SIG-M5 (cell line): ENCODE measurements around the gene MUC6.

Experiments
- DNase-seq: peaks from one replicate; lab custom pipeline; 2025; lab: John Stamatoyannopoulos, UW

The MUC6 gene

GRCh38 chr11:1036303-1036923, at the start of gene MUC6:
TSS of gene MUC6 (minus strand) at chr11:1036718. CDS start at chr11:1036655, 63 bp downstream.
- DNase-seq: no peak

GRCh38 chr11:1085440-1086170, 49.1 kb upstream of the MUC6 start:
- DNase-seq: no peak

GRCh38 chr11:1084561-1085439, 48.3 kb upstream of the MUC6 start:
- DNase-seq: no peak

GRCh38 chr11:1083621-1084551, 47.4 kb upstream of the MUC6 start:
- no peak for DNase-seq

GRCh38 chr11:1082728-1083620, 46.5 kb upstream of the MUC6 start:
- no peak for DNase-seq

GRCh38 chr11:1082346-1082727, 45.8 kb upstream of the MUC6 start:
- DNase-seq: no peak

GRCh38 chr11:1081601-1082311, 45.2 kb upstream of the MUC6 start:
- DNase-seq: no peak

GRCh38 chr11:1078191-1078601, 41.7 kb upstream of the MUC6 start:
- no peak for DNase-seq

GRCh38 chr11:1077417-1078119, 41.0 kb upstream of the MUC6 start:
- DNase-seq: no peak

GRCh38 chr11:1077033-1077416, 40.5 kb upstream of the MUC6 start:
- DNase-seq: no peak

GRCh38 chr11:1076061-1076665, 39.6 kb upstream of the MUC6 start:
- no peak for DNase-seq

GRCh38 chr11:1075341-1075911, 38.9 kb upstream of the MUC6 start:
- no peak for DNase-seq

- no peak for DNase-seq
Observed at GRCh38 chr11:1074244-1075221, 38.0 kb upstream of the MUC6 start, which contains the start of gene MUC2. TSS of gene MUC2 (plus strand) at chr11:1074874.

- no peak for DNase-seq
Observed at GRCh38 chr11:1073851-1074243, 37.3 kb upstream of the MUC6 start.

GRCh38 chr11:1073261-1073724, 36.8 kb upstream of the MUC6 start:
- no peak for DNase-seq

GRCh38 chr11:1072821-1073231, 36.3 kb upstream of the MUC6 start:
- DNase-seq: no peak
